HepG2 (cell line): ENCODE measurements around the gene SELENOI. TPM values are rescaled to one million over a fixed set of nuclear protein-coding genes. Genes with fewer than 3 reads are reported as not detected.

ENCODE experiments used
- FIP1L1 ChIP-seq: fragments of 200-400 bp; formaldehyde crosslinking; IDR thresholded peaks from 2 replicates; pipeline ENCODE4 v1.6.1; 2018; ENCODE audit warnings: low read depth, mild to moderate bottlenecking, low read length, moderate library complexity, borderline replicate concordance; ENCODE audit not compliant: insufficient read depth
- HHEX ChIP-seq: IDR thresholded peaks from 2 replicates; pipeline ENCODE4 v1.6.1; 2016; ENCODE audit warnings: control low read depth
- HNRNPH1 ChIP-seq: fragments of 200-400 bp; formaldehyde crosslinking; optimal IDR thresholded peaks from 2 replicates; pipeline ENCODE3; 2017; ENCODE audit warnings: mild to moderate bottlenecking, low read depth, low read length
- JUN ChIP-seq: sonication (generic); formaldehyde crosslinking; IDR thresholded peaks from 2 replicates; pipeline ENCODE4 v1.4.0; 2020; ENCODE audit warnings: mild to moderate bottlenecking, missing genetic modification reagents
- NPAS2 ChIP-seq: sonication (generic); formaldehyde crosslinking; IDR thresholded peaks from 2 replicates; pipeline ENCODE4 v1.8.0; 2022; ENCODE audit warnings: mild to moderate bottlenecking, missing genetic modification reagents, borderline replicate concordance
- POGZ ChIP-seq: sonication (generic); formaldehyde crosslinking; IDR thresholded peaks from 2 replicates; pipeline ENCODE4 v1.4.0; 2020; ENCODE audit warnings: mild to moderate bottlenecking, missing genetic modification reagents
- PRDM4 ChIP-seq: sonication (generic); formaldehyde crosslinking; IDR thresholded peaks from 2 replicates; pipeline ENCODE4 v1.9.0; 2021; ENCODE audit warnings: missing genetic modification reagents, borderline replicate concordance
- SIN3A ChIP-seq: IDR thresholded peaks from 2 replicates; pipeline ENCODE4 v1.6.1; 2011; ENCODE audit warnings: low read depth, mild to moderate bottlenecking, control low read depth, low read length, borderline replicate concordance
- SP4 ChIP-seq: sonication (generic); formaldehyde crosslinking; IDR thresholded peaks from 2 replicates; pipeline ENCODE4 v1.8.1; 2023; ENCODE audit warnings: mild to moderate bottlenecking, missing genetic modification reagents
- TBL1XR1 ChIP-seq: fragments of 150-350 bp; IDR thresholded peaks from 2 replicates; pipeline ENCODE4 v1.6.1; 2014; ENCODE audit warnings: borderline replicate concordance, low read length; ENCODE audit not compliant: partially characterized antibody
- TBX2 ChIP-seq: sonication (generic); formaldehyde crosslinking; IDR thresholded peaks from 2 replicates; pipeline ENCODE4 v1.5.0; 2020; ENCODE audit warnings: missing genetic modification reagents, mild to moderate bottlenecking, borderline replicate concordance
- TOPORS ChIP-seq: sonication (generic); formaldehyde crosslinking; IDR thresholded peaks from 2 replicates; pipeline ENCODE4 v1.8.0; 2023; ENCODE audit warnings: mild to moderate bottlenecking, missing genetic modification reagents
- YY1 ChIP-seq: IDR thresholded peaks from 2 replicates; pipeline ENCODE4 v1.6.1; 2011; ENCODE audit warnings: low read length, low read depth, moderate library complexity, mild to moderate bottlenecking; ENCODE audit not compliant: insufficient read depth, insufficient replicate concordance
- ZNF331 ChIP-seq: sonication (generic); formaldehyde crosslinking; IDR thresholded peaks from 2 replicates; pipeline ENCODE4 v1.4.0; 2020; ENCODE audit warnings: missing genetic modification reagents
- ZNF33B ChIP-seq: sonication (generic); formaldehyde crosslinking; IDR thresholded peaks from 2 replicates; pipeline ENCODE4 v1.5.1; 2020; ENCODE audit warnings: mild to moderate bottlenecking, missing genetic modification reagents
- ZNF484 ChIP-seq: sonication (generic); formaldehyde crosslinking; IDR thresholded peaks from 2 replicates; pipeline ENCODE4 v1.5.1; 2020; ENCODE audit warnings: mild to moderate bottlenecking, low read depth, missing genetic modification reagents, borderline replicate concordance
- ZNF512B ChIP-seq: sonication (generic); formaldehyde crosslinking; IDR thresholded peaks from 2 replicates; pipeline ENCODE4 v1.5.1; 2020; ENCODE audit warnings: missing genetic modification reagents, mild to moderate bottlenecking, borderline replicate concordance
- ZNF580 ChIP-seq: IDR thresholded peaks from 2 replicates; pipeline ENCODE4 v1.6.1; 2016; ENCODE audit warnings: low read depth, borderline replicate concordance
- ZNF614 ChIP-seq: IDR thresholded peaks from 2 replicates; pipeline ENCODE4 v1.6.1; 2018; ENCODE audit warnings: missing biosample characterization, missing genetic modification reagents, inconsistent platforms, borderline replicate concordance
- ZNF703 ChIP-seq: sonication (generic); formaldehyde crosslinking; IDR thresholded peaks from 2 replicates; pipeline ENCODE4 v1.5.1; 2020; ENCODE audit warnings: missing genetic modification reagents, mild to moderate bottlenecking, moderate library complexity, borderline replicate concordance
- ZNF780A ChIP-seq: sonication (generic); formaldehyde crosslinking; IDR thresholded peaks from 2 replicates; pipeline ENCODE4 v1.8.0; 2022; ENCODE audit warnings: mild to moderate bottlenecking, missing genetic modification reagents, moderate library complexity
- ZSCAN31 ChIP-seq: sonication (generic); formaldehyde crosslinking; IDR thresholded peaks from 2 replicates; pipeline ENCODE4 v1.5.0; 2020; ENCODE audit warnings: low read depth, mild to moderate bottlenecking, missing genetic modification reagents
- polyA plus RNA-seq, 8 experiments: library from polyadenylated mRNA; depleted of rRNA in 3 of 8; stranded (reverse) in 7 of 8; unstranded in 1 of 8; fragments of >200 nt; fragmentation: Illumina TruSeq in 4 of 8; extraction: Trizol in 4 of 8; gene quantifications; 2 replicates each; pipeline versions ENCODE4 v1.2.1 to v1.2.3, GENCODE V29; 2011 to 2016; ENCODE audit warnings: low read depth in 4 of 8, missing spikeins in 1 of 8, mixed read lengths in 1 of 8; ENCODE audit not compliant: insufficient read depth in 1 of 8
- total RNA-seq, 5 experiments: library from RNA; depleted of rRNA; stranded (reverse); fragments of >200 nt; fragmentation: Illumina TruSeq; extraction: Trizol; gene quantifications; 2 replicates each; pipeline ENCODE4 v1.2.3, GENCODE V29; 2016; ENCODE audit warnings: low read depth in 1 of 5
- TF ChIP-seq, protein P1 (sequence below): IDR thresholded peaks from 2 replicates; pipeline ENCODE4 v1.6.1; 2012; ENCODE audit warnings: inconsistent platforms

SELENOI gene
- total and polyA plus RNA-seq, 2 of the 13 experiments (the other 11 are each of a cell fraction or from before 2014, with no cell fraction given): 27.7 to 60.3 TPM

GRCh38 chr2:26345545-26346453 lies at the start of gene SELENOI (continued):
- TF ChIP-seq, protein P1, sequence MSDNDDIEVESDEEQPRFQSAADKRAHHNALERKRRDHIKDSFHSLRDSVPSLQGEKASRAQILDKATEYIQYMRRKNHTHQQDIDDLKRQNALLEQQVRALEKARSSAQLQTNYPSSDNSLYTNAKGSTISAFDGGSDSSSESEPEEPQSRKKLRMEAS: peak; percentile 52
- peak; percentile 87; the same call in 1 of the 2 replicates for TF ChIP-seq ZNF33B (CRISPR knock-in tag)
- peak; percentile 56 for TF ChIP-seq ZNF331 (CRISPR knock-in tag)
- peak; percentile 91 for TF ChIP-seq POGZ (CRISPR knock-in tag)
- peak; percentile 95 for TF ChIP-seq TBX2 (CRISPR knock-in tag)
- TF ChIP-seq ZNF703 (CRISPR knock-in tag): no peak; the same call in 1 of the 2 replicates
- TF ChIP-seq ZNF512B (CRISPR knock-in tag): 0 out of 2 replicates have a peak, but pooled peaks have one; percentile 43
- peak; percentile 82 for TF ChIP-seq TOPORS (CRISPR knock-in tag)
- peak; percentile 77; the same call in 1 of the 2 replicates for TF ChIP-seq ZNF580 (CRISPR knock-in tag)
- TF ChIP-seq ZNF780A (CRISPR knock-in tag): no peak
- TF ChIP-seq ZNF614: peak; percentile 44; the same call in 1 of the 2 replicates
- TF ChIP-seq SP4 (CRISPR knock-in tag): peak; percentile 100
- TF ChIP-seq FIP1L1: 0 out of 2 replicates have a peak, but pooled peaks have one; percentile 64
- peak; percentile 94; the same call in 1 of the 2 replicates for TF ChIP-seq SIN3A
- no peak for TF ChIP-seq NPAS2 (CRISPR knock-in tag)
- TF ChIP-seq HNRNPH1: peak; percentile 65
- no peak for TF ChIP-seq ZNF484 (CRISPR knock-in tag)
- TF ChIP-seq ZSCAN31 (CRISPR knock-in tag): peak; percentile 87; the same call in 1 of the 2 replicates
- 0 out of 2 replicates have a peak, but pooled peaks have one; percentile 80 for TF ChIP-seq PRDM4
- TF ChIP-seq TBL1XR1: peak; percentile 82
- TF ChIP-seq HHEX (CRISPR knock-in tag): no peak
- peak; percentile 35 for TF ChIP-seq YY1
- TF ChIP-seq JUN (CRISPR knock-in tag): peak; percentile 52; the same call in 1 of the 2 replicates
